Measurements from ENCODE around the gene FHIT.

Gene FHIT

DNA sequence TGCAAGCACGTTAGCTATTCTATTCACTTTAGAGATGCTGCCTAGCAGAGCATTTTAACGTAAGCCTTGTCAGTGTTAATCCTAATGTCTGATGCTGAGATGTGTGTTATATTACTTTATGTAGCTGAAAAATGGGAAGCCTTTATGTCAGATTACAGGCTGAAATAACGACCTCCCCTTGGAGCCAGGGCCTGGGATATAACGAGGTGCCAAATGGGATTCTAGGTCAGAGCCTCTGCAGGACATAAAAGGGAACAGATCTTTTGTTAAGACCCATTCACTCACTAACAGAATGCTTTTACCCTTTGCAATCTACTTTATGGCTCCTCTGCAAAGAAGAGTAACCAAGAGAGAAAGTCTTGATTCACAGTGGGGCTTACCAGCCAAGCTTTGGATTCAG lies 1385.9 kb downstream of the FHIT start:
- TF ChIP-seq, protein P1, sequence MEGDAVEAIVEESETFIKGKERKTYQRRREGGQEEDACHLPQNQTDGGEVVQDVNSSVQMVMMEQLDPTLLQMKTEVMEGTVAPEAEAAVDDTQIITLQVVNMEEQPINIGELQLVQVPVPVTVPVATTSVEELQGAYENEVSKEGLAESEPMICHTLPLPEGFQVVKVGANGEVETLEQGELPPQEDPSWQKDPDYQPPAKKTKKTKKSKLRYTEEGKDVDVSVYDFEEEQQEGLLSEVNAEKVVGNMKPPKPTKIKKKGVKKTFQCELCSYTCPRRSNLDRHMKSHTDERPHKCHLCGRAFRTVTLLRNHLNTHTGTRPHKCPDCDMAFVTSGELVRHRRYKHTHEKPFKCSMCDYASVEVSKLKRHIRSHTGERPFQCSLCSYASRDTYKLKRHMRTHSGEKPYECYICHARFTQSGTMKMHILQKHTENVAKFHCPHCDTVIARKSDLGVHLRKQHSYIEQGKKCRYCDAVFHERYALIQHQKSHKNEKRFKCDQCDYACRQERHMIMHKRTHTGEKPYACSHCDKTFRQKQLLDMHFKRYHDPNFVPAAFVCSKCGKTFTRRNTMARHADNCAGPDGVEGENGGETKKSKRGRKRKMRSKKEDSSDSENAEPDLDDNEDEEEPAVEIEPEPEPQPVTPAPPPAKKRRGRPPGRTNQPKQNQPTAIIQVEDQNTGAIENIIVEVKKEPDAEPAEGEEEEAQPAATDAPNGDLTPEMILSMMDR (IDR thresholded peaks at IDR 0.05) = no peak
- H3K9ac ChIP-seq = no peak overlapping the region
- H2AFZ ChIP-seq = no peak overlapping the region
- H3K4me1 ChIP-seq = no peaks in the 10 kb centered on the region
- H3K36me3 ChIP-seq (ENCODE audit: control insufficient read depth, insufficient read depth, low read length) = no peaks in the 10 kb centered on the region
- H3K4me2 ChIP-seq (ENCODE audit: low read length) = no peak overlapping the region
- no peaks in the 10 kb centered on the region for H3K27me3 ChIP-seq (ENCODE audit: control insufficient read depth, insufficient read depth, low read length)
- no peaks in the 10 kb centered on the region for H3K9me3 ChIP-seq (ENCODE audit: control insufficient read depth, low read length)
- H3K79me2 ChIP-seq = no peaks in the 10 kb centered on the region
- no peak overlapping the region for H3K27ac ChIP-seq
- no peak overlapping the region for H3K4me3 ChIP-seq (ENCODE audit: low read depth, low read length)

DNA sequence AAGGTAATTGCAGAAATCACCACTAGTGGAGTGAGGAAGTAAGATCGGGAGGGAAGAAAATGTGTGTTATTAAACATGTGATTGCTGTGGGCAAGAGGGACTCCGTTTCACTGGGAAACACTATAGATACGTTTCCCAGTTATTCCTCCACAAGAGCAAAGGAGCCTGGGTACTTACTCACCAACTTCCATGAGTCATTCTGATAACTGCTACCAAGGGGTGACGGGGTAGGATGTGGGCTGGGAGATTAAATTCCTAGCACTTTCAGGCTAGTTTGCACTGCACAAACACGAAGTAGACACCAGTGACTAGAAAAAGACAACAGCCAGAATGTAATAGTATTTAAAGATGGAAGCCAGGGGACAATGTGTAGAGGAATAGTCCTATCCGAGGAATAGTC lies 1388.6 kb downstream of the FHIT start:
- Histone ChIP-seq H3K27me3 (ENCODE audit: control insufficient read depth, insufficient read depth, low read length) (no peaks in the 10 kb centered on the region), H2AFZ (no peak overlapping the region), H3K4me3 (ENCODE audit: low read depth, low read length) (no peak overlapping the region), H3K79me2 (no peaks in the 10 kb centered on the region), H3K36me3 (ENCODE audit: control insufficient read depth, insufficient read depth, low read length) (no peaks in the 10 kb centered on the region), H3K4me2 (ENCODE audit: low read length) (no peak overlapping the region), H3K9ac (no peak overlapping the region), H3K9me3 (ENCODE audit: control insufficient read depth, low read length) (no peaks in the 10 kb centered on the region), H3K4me1 (no peaks in the 10 kb centered on the region), H3K27ac (no peak overlapping the region)
- TF ChIP-seq, protein P1 (IDR thresholded peaks at IDR 0.05) = no peak

DNA sequence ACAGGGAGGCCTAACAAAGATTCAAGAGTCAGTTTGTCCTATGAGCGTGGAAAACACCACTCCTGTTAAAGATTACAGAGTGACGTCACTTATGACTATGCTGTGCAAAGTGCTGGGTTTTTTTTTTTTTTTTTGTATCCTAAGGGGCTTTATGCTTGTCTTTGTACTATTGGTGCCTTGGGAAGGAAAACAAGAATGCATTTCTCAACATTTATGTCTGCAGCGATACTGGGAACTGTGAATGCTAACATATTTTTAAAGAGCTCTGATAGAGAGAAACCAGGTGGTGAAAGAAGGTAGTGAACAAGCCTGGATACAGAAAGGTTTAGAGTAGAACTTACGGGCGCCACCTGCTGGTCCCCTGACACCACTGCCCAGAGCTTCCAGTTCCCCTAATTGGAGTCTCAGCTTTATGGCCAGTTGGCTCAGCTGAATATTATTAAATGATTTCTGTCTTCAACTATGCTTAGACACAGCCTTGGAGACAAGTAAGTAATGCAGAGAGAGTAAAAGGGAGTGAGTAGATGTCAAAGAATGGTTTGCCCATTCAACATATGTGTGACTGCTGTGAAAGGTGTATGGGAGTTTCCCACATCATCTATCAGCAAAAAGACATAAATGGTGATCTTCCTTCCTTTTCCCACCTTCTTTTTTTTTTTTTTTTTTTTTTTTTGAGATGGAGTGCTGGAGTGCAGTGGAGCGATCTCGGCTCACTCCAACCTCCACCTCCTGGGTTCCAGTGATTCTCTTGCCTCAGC lies 1393.5 kb downstream of the FHIT start:
- H3K36me3 ChIP-seq (ENCODE audit: control insufficient read depth, insufficient read depth, low read length) = no peaks in the 10 kb centered on the region
- no peaks in the 10 kb centered on the region for H3K79me2 ChIP-seq
- H3K4me2 ChIP-seq (ENCODE audit: low read length) = no peak overlapping the region
- no peak overlapping the region for H3K9ac ChIP-seq
- no peaks in the 10 kb centered on the region for H3K9me3 ChIP-seq (ENCODE audit: control insufficient read depth, low read length)
- no peaks in the 10 kb centered on the region for H3K4me1 ChIP-seq
- H3K27ac ChIP-seq = no peak overlapping the region
- TF ChIP-seq, protein P1 (IDR thresholded peaks at IDR 0.05) = peak; percentile 91
- no peak overlapping the region for H3K4me3 ChIP-seq (ENCODE audit: low read depth, low read length)
- H2AFZ ChIP-seq = no peak overlapping the region
- H3K27me3 ChIP-seq (ENCODE audit: control insufficient read depth, insufficient read depth, low read length) = no peaks in the 10 kb centered on the region

DNA sequence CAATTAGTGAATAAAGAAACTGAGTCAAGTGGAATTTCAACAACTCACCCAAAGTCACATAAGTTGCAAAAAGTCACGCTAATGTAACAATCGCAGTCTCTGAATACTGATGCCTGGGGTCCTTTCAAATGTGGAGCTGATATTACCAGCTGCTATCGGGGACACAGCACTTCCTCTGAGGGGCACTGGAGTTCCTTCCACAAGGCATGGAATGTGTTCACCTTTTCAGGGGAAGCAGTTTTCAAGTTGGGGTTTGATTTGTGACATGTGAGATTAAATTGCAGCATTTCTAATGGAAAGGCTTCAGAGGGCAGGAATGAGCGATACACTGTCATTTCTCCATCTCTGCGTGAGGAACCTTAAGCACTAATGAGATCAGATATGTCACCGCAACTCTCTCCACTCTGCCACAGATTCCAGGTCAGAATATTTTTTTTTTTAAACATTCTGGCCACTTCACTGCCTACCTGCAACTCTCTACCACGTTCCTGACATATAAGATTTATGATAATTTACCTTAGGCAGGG lies 1394.3 kb downstream of the FHIT start:
- TF ChIP-seq, protein P1 (IDR thresholded peaks at IDR 0.05) = no peak
- Histone ChIP-seq H3K36me3 (ENCODE audit: control insufficient read depth, insufficient read depth, low read length) (no peaks in the 10 kb centered on the region), H2AFZ (no peak overlapping the region), H3K27me3 (ENCODE audit: control insufficient read depth, insufficient read depth, low read length) (no peaks in the 10 kb centered on the region), H3K4me1 (no peaks in the 10 kb centered on the region), H3K4me3 (ENCODE audit: low read depth, low read length) (no peak overlapping the region), H3K9me3 (ENCODE audit: control insufficient read depth, low read length) (no peaks in the 10 kb centered on the region), H3K4me2 (ENCODE audit: low read length) (no peak overlapping the region), H3K27ac (no peak overlapping the region), H3K79me2 (no peaks in the 10 kb centered on the region), H3K9ac (no peak overlapping the region)
